Stimulated activated CD4-positive, alpha-beta T cell treated with anti-CD3 and anti-CD28 coated beads, TNF-alpha, amount 100 ng/mL, for 1 hour (primary cell): ENCODE measurements around the gene ANKRD55.
"Not testable (repeated sequence)": the region's sequence is repeated elsewhere in the genome, so short reads cannot be mapped to it uniquely, and the experiment has no call there.

Source experiments
- DNase-seq, 3 donors: peaks; one replicate each; pipeline ENCODE4 v3.0.0-alpha.2; 2020; ENCODE audit warnings: low read depth in 3 of 3, low spot score in 1 of 3

ANKRD55 gene

GRCh38 chr5:56253924-56254323 is 20.8 kb upstream of the ANKRD55 start:
- DNase-seq: no peak

- DNase-seq: no peak
Observed at GRCh38 chr5:56253126-56253525, 20.0 kb upstream of the ANKRD55 start.

- no peak for DNase-seq
Observed at GRCh38 chr5:56251918-56252553, 18.9 kb upstream of the ANKRD55 start.

- no peak for DNase-seq
Observed at GRCh38 chr5:56251440-56251839, 18.3 kb upstream of the ANKRD55 start.

GRCh38 chr5:56250011-56250410 is 16.9 kb upstream of the ANKRD55 start:
- no peak for DNase-seq

- not testable (repeated sequence) for DNase-seq
Observed at GRCh38 chr5:56249085-56249484, 16.0 kb upstream of the ANKRD55 start.

GRCh38 chr5:56247592-56247991 is 14.5 kb upstream of the ANKRD55 start:
- DNase-seq: no peak

GRCh38 chr5:56246769-56247168 is 13.6 kb upstream of the ANKRD55 start:
- no peak for DNase-seq

GRCh38 chr5:56245481-56245880 is 12.4 kb upstream of the ANKRD55 start:
- DNase-seq: no peak

GRCh38 chr5:56244627-56245026 is 11.5 kb upstream of the ANKRD55 start:
- DNase-seq: no peak

GRCh38 chr5:56242271-56242670 is 9.1 kb upstream of the ANKRD55 start:
- not testable (repeated sequence) for DNase-seq

- no peak for DNase-seq
Observed at GRCh38 chr5:56232538-56232937, 592 bp downstream of the ANKRD55 start.

GRCh38 chr5:56230576-56230975 is 2.6 kb downstream of the ANKRD55 start:
- DNase-seq: no peak

GRCh38 chr5:56229111-56229510 is 4.0 kb downstream of the ANKRD55 start:
- no peak for DNase-seq

GRCh38 chr5:56228631-56229030 is 4.5 kb downstream of the ANKRD55 start:
- DNase-seq: no peak

GRCh38 chr5:56227691-56228090 is 5.4 kb downstream of the ANKRD55 start:
- no peak for DNase-seq

GRCh38 chr5:56223298-56223697 is 9.8 kb downstream of the ANKRD55 start:
- not testable (repeated sequence) for DNase-seq

GRCh38 chr5:56221601-56222000 is 11.5 kb downstream of the ANKRD55 start:
- not testable (repeated sequence) for DNase-seq

- DNase-seq: no peak
Observed at GRCh38 chr5:56215019-56215830, 17.9 kb downstream of the ANKRD55 start.

GRCh38 chr5:56213886-56214535 is 19.1 kb downstream of the ANKRD55 start:
- not testable (repeated sequence) for DNase-seq

- no peak for DNase-seq
Observed at GRCh38 chr5:56212130-56212879, 20.8 kb downstream of the ANKRD55 start.
